C1 segment of cervical spinal cord (tissue), 14 donors: ENCODE data around the gene EFNA1.
"Not testable (repeated sequence)": the region's sequence is repeated elsewhere in the genome, so short reads cannot be mapped to it uniquely, and the experiment has no call there.

ENCODE experiments used
- DNase-seq, 14 donors: peaks; one replicate each; lab custom pipeline; 2025; lab: John Stamatoyannopoulos, UW

EFNA1 gene

GRCh38 chr1:155145491-155145890, 17.8 kb downstream of the EFNA1 start:
- DNase-seq, result no peak

- not testable (repeated sequence) for DNase-seq
Observed at GRCh38 chr1:155155996-155156643, 28.4 kb downstream of the EFNA1 start.

GRCh38 chr1:155158991-155159390, 31.3 kb downstream of the EFNA1 start:
- DNase-seq, result no peak

DNA sequence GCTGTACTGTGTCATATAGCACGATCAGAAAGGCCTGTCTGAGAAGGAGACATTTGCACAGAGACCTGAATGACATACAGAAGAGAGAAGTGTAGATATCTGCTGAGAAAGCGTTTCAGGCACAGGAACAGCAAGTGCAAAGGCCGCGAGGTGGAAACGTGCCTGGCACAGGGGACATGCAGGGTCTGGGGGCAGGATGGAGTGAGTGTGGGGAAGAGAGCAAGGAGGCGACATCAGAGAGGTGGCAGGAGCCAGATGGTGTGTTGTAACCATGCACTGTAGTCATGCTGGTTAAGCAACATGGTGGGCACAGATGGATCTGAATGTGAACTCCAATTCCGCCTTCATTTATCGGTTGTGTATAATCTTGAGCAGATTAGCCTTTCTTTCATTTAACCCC, 32.5 kb downstream of the EFNA1 start:
- DNase-seq, result no peak

- not testable (repeated sequence) for DNase-seq
Observed at GRCh38 chr1:155162631-155163030, 35.0 kb downstream of the EFNA1 start.

- DNase-seq, result not testable (repeated sequence)
Observed at GRCh38 chr1:155163785-155164184, 36.1 kb downstream of the EFNA1 start.

GRCh38 chr1:155164625-155165024, 36.9 kb downstream of the EFNA1 start:
- not testable (repeated sequence) for DNase-seq

- no peak for DNase-seq
Observed at GRCh38 chr1:155166051-155166470, 38.4 kb downstream of the EFNA1 start.

DNA sequence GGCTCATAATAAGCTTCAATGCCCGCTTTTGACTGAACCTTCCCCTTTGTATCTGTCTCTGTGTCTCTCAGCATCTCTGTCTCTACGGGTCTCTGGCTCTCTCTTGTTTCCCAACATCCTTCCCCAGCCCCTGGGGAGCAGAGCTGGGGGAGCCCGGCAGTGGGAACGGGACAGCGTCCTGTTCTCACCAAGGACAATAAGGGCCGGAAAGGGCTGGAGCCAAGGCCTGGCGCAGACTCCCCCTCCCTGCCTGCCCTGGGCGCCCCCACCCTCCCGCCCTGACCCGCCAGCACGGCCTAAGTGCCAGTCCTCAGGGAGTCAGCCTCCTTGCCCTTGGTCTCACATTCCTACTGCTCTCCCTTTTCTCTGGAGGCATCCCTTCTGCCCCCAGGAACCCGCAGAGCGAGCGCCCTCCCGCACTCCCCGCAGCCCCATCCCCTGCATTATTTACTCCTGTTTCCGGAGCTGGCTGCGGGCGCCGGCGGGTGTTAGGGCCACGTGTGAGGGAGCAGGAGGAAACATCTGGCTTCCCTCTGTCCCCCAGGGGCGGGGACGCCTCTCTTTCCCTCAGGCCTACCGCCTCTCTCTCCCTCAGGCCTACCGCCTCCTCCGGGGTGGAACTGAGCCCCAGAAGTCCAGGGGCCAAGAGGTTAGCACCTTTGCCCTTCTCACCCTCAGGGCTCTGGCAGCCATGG, 38.9 kb downstream of the EFNA1 start:
- peak in 6 of 14 donors; percentile 21 to 57 (median 42) for DNase-seq

DNA sequence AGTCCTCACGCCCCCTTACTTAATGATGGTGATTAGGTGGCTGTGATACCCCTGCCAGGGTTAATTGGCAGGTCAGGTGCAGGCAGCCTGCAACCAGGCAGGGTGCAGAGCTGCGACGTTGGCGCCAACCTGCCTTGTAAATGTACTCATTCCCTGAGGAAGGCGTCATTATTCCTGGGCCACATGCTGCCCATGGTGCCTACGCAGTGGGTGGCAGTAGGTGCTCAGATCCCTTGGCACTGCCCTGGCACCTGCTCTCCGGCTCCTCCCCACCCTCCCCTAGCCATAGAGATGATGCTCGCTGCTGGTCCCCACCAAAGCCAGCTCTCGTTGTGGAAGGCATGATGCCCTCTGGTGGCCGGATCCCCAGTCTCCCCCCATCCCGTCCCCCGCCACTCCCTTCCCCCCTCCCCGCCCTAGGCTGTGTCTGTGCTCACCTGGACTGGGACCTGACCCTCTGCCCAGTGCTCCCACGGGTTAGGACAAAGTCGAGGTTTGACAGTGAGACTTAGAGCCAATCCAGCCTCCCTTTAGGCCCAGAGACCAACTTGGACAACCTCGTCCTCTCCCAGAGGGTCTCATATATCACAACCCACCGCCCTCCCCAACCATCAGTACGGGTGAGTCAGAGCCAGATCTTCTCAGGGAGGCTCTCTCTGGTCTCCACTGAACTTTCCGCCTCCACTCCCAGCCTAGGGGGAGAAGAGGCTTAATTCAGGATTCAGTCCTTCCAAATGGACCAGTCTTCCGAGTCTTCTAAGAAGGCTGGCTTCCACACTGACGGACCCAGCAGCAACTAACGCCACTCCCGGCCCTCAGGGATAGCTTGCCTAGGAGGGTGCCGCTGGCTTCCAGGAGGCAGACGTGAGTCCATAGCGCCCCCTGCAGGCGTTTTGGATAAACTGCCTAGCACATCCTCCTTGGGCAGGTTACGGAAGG, 39.8 kb downstream of the EFNA1 start:
- peak in 12 of 14 donors; percentile 45 to 86 (median 79) for DNase-seq

DNA sequence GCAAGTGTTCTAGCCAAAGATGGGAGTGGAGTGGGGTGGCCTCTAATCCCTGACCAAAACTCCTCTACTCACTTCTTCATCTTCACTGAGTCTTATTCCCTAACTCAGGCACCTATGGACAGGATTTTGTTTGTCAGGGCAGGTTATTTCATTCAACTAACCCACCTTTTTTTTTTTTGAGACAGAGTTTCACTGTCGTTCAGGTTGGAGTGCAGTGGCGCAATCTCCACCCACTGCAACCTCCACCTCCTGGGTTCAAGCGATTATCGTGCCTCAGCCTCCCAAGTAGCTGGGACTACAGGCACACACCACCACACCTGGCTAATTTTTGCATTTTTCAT, 40.4 kb downstream of the EFNA1 start:
- DNase-seq, result not testable (repeated sequence)

- no peak for DNase-seq
Observed at GRCh38 chr1:155168456-155169210, 41.0 kb downstream of the EFNA1 start.

GRCh38 chr1:155169541-155169940, 41.9 kb downstream of the EFNA1 start:
- no peak for DNase-seq

GRCh38 chr1:155170101-155170785, 42.6 kb downstream of the EFNA1 start:
- no peak for DNase-seq

DNA sequence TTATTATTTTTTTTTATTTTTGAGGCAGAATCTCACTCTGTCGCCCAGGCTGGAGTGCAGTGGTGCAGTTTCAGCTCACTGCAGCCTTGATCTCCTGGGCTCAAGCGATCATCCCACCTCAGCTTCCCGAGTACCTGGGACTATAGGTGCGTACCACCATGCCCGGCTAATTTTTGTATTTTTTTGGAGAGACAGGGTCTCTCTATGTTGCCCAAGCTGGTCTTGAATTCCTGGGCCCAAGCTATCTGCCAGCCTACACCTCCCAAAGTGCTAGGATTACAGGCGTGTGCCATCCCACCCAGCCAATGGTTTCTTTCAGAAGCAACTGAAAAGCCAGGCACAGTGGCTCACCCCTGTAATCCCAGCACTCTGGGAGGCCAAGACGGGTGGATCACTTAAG, 43.1 kb downstream of the EFNA1 start:
- no peak for DNase-seq

DNA sequence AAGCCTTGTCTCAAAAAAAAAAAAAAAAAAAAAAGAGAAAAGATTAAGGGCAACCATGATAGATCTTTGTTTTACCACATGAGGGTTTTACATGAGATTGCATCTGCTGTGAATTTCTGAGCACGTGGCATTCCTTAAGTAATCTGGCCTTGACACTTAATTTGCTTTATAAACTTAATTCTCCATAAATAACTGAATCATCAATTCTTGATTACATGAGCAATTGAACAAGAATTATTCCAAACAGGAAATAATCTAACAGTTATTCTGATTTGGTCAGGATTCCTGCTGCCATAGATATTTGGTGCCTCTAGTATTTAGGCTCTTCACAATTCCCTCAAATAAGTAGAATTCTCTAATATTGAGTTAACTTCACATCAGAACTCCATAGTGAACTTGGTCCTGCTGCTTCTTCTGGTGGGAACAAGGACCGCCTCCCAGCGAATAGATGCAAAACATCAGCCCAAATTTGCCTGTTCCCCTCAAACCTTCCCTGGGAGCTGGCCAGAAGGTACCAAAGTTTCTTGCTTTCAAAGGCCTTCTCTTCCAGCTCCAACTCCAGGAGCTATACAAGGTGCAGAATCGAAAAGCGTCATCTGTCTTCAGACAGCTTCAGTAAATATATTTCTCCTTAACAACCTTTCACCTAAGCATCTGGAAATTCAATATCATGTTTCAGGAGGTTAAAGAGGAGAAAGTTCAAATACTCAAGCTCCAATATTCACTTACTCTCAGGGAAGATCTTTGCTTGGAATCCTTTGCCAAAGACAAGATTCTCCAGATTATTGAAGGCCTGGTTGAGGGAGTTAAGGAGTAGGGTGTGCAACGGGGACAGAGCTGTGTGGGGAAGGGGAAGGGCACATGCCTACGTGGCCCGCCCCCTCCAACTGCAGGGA, 44.4 kb downstream of the EFNA1 start:
- no peak for DNase-seq

- peak in 13 of 14 donors; percentile 58 to 93 (median 88) for DNase-seq
Observed at GRCh38 chr1:155172732-155173477, 45.2 kb downstream of the EFNA1 start, which contains the start of gene KRTCAP2. Gene KRTCAP2, minus strand, starts transcription at chr1:155173304. Its CDS starts 80 bp downstream, at chr1:155173224.

DNA sequence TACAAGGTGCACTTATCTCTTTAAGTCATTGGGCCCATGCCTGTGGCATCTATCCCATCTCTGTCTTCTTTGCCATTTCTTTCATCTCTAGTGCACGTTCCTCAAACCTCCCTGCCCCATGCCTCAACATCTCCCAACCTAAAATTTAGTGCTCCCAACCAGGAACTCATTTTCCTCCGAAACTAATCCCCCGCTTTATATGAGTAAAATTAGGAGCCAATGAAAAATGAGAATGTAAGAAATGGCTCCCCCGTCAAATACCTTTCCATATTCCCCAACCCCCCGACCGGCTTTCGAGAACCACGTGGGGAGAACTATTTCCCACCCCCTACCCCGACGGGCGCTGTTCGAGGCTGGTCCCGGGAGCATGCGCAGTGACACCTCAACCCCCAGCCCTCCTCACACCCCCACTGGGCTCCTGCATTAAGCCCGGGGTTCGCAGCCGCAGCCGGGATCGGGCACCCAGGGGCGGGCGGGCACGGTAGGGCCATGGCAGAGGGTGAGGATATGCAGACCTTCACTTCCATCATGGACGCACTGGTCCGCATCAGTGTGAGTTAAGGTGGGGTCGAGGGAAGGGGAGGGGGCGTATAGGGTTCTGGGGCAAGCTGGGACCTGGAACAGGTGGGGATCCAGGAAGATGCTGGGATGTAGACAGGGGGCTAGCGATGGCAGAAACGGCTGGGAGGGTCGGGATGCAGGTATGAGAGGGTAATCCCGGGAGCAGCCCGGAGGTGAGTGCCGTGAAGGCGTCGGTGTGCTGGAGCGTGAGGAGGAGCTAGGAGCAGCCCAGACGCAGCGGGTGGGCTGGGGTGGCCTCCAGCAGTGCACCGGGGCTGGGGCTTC, 46.0 kb downstream of the EFNA1 start, which contains the start of gene TRIM46:
TRIM46 (plus strand) TSS at position 372 of the 846 bp plus-strand sequence; CDS start at position 490, 118 bp downstream.
- DNase-seq, result peak in 8 of 14 donors; percentile 45 to 81 (median 54)
